ENCODE measurements around the gene NECAB3.
"Not testable (repeated sequence)": the region's sequence is repeated elsewhere in the genome, so short reads cannot be mapped to it uniquely, and the experiment has no call there.

The NECAB3 gene

GRCh38 chr20:33650111-33650752 lies 24.0 kb downstream of the NECAB3 start:
- no peak for DNase-seq (ENCODE audit: low spot score)

GRCh38 chr20:33649201-33649681 lies 25.0 kb downstream of the NECAB3 start:
- DNase-seq (ENCODE audit: low spot score), result peak; percentile 66

- no peak for DNase-seq (ENCODE audit: low spot score)
Observed at GRCh38 chr20:33648396-33649004, 25.7 kb downstream of the NECAB3 start.

- DNase-seq (ENCODE audit: low spot score), result no peak
Observed at GRCh38 chr20:33647603-33648395, 26.4 kb downstream of the NECAB3 start.

GRCh38 chr20:33646959-33647602 lies 27.1 kb downstream of the NECAB3 start:
- DNase-seq (ENCODE audit: low spot score), result not testable (repeated sequence)

- DNase-seq (ENCODE audit: low spot score), result no peak
Observed at GRCh38 chr20:33646191-33646590, 28.0 kb downstream of the NECAB3 start.

- no peak for DNase-seq (ENCODE audit: low spot score)
Observed at GRCh38 chr20:33645396-33645795, 28.8 kb downstream of the NECAB3 start.

- DNase-seq (ENCODE audit: low spot score), result no peak
Observed at GRCh38 chr20:33645072-33645358, 29.2 kb downstream of the NECAB3 start.

- no peak for DNase-seq (ENCODE audit: low spot score)
Observed at GRCh38 chr20:33644313-33645071, 29.7 kb downstream of the NECAB3 start.

GRCh38 chr20:33640287-33640686 lies 33.9 kb downstream of the NECAB3 start:
- DNase-seq (ENCODE audit: low spot score), result no peak

GRCh38 chr20:33636776-33637175 lies 37.5 kb downstream of the NECAB3 start:
- DNase-seq (ENCODE audit: low spot score), result no peak

- DNase-seq (ENCODE audit: low spot score), result no peak
Observed at GRCh38 chr20:33635341-33635740, 38.9 kb downstream of the NECAB3 start.

- not testable (repeated sequence) for DNase-seq (ENCODE audit: low spot score)
Observed at GRCh38 chr20:33631910-33632309, 42.3 kb downstream of the NECAB3 start.

- DNase-seq (ENCODE audit: low spot score), result no peak
Observed at GRCh38 chr20:33630507-33630906, 43.7 kb downstream of the NECAB3 start.

GRCh38 chr20:33629979-33630378 lies 44.2 kb downstream of the NECAB3 start:
- no peak for DNase-seq (ENCODE audit: low spot score)

GRCh38 chr20:33629533-33629932 lies 44.7 kb downstream of the NECAB3 start:
- no peak for DNase-seq (ENCODE audit: low spot score)

- no peak for DNase-seq (ENCODE audit: low spot score)
Observed at GRCh38 chr20:33627577-33628216, 46.5 kb downstream of the NECAB3 start.

- no peak for DNase-seq (ENCODE audit: low spot score)
Observed at GRCh38 chr20:33626190-33626589, 48.0 kb downstream of the NECAB3 start.

- DNase-seq (ENCODE audit: low spot score), result no peak
Observed at GRCh38 chr20:33624399-33624798, 49.8 kb downstream of the NECAB3 start.

GRCh38 chr20:33622705-33623365 lies 51.4 kb downstream of the NECAB3 start:
- no peak for DNase-seq (ENCODE audit: low spot score)

Data from globus pallidus (tissue), 1 donor.